Measurements from ENCODE around the gene LHFPL3. TPM values are rescaled to one million over a fixed set of nuclear protein-coding genes. Genes with fewer than 3 reads are reported as not detected.

Gene LHFPL3
- total RNA-seq, 1 experiment from 2014 or later, result not detected

- intact Hi-C loops (cut with micrococcal nuclease; ENCODE audit: unreplicated experiment), result no loop called here
These were observed 114.1 kb downstream of the LHFPL3 start for GRCh38 chr7:104442481-104442880.

GRCh38 chr7:104444017-104444416 is 115.6 kb downstream of the LHFPL3 start:
- Histone ChIP-seq H3K36me3 (ENCODE audit: low read depth) (no peaks in the 10 kb centered on the region), H3K9me3 (ENCODE audit: insufficient read depth, low read depth) (no peaks in the 10 kb centered on the region), H3K27me3 (ENCODE audit: insufficient read depth, low read depth) (peaks cover 19% of the 10 kb centered on the region), H3K4me3 (no peak overlapping the region), H3K4me1 (replicated peaks; ENCODE audit: insufficient read depth) (no peaks in the 10 kb centered on the region), H2AFZ (no peak overlapping the region), H4K20me1 (ENCODE audit: insufficient read depth) (no peaks in the 10 kb centered on the region), H3K4me2 (no peak overlapping the region), H3K27ac (no peak overlapping the region), H3K79me2 (ENCODE audit: low read depth) (no peaks in the 10 kb centered on the region), H3F3A (ENCODE audit: insufficient read depth, low read depth) (no peaks in the 10 kb centered on the region), H3K9me2 (ENCODE audit: insufficient read depth) (no peaks in the 10 kb centered on the region)
- DNase-seq, result no peak
- ChIA-PET POLR2A (ENCODE audit: unreplicated experiment) (no interaction called here), CTCF (no interaction called here)
- no TSS peak for BruUV-seq (replicated peaks)
- TF ChIP-seq, protein P1, sequence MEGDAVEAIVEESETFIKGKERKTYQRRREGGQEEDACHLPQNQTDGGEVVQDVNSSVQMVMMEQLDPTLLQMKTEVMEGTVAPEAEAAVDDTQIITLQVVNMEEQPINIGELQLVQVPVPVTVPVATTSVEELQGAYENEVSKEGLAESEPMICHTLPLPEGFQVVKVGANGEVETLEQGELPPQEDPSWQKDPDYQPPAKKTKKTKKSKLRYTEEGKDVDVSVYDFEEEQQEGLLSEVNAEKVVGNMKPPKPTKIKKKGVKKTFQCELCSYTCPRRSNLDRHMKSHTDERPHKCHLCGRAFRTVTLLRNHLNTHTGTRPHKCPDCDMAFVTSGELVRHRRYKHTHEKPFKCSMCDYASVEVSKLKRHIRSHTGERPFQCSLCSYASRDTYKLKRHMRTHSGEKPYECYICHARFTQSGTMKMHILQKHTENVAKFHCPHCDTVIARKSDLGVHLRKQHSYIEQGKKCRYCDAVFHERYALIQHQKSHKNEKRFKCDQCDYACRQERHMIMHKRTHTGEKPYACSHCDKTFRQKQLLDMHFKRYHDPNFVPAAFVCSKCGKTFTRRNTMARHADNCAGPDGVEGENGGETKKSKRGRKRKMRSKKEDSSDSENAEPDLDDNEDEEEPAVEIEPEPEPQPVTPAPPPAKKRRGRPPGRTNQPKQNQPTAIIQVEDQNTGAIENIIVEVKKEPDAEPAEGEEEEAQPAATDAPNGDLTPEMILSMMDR (conservative IDR thresholded peaks at IDR 0.05), result no peak
- TF ChIP-seq EZH2 (IDR thresholded peaks at IDR 0.05; ENCODE audit: low read depth), result no peak
- intact Hi-C loops (cut with micrococcal nuclease; ENCODE audit: unreplicated experiment), result no loop called here

More at GRCh38 chr7:104442481-104442880, 114.1 kb downstream of the LHFPL3 start:
- no peak for DNase-seq
- Histone ChIP-seq H3K27ac (no peak overlapping the region), H3K4me1 (replicated peaks; ENCODE audit: insufficient read depth) (no peaks in the 10 kb centered on the region), H2AFZ (no peak overlapping the region), H3K9me3 (ENCODE audit: insufficient read depth, low read depth) (no peaks in the 10 kb centered on the region), H3K79me2 (ENCODE audit: low read depth) (no peaks in the 10 kb centered on the region), H4K20me1 (ENCODE audit: insufficient read depth) (no peaks in the 10 kb centered on the region), H3F3A (ENCODE audit: insufficient read depth, low read depth) (no peaks in the 10 kb centered on the region), H3K36me3 (ENCODE audit: low read depth) (no peaks in the 10 kb centered on the region), H3K27me3 (ENCODE audit: insufficient read depth, low read depth) (peaks cover 13% of the 10 kb centered on the region; the same call in 1 of the 2 replicates), H3K4me2 (no peak overlapping the region), H3K4me3 (no peak overlapping the region), H3K9me2 (ENCODE audit: insufficient read depth) (no peaks in the 10 kb centered on the region)
- TF ChIP-seq, protein P1 (conservative IDR thresholded peaks at IDR 0.05), result no peak
- TF ChIP-seq EZH2 (IDR thresholded peaks at IDR 0.05; ENCODE audit: low read depth), result no peak
- CTCF ChIA-PET, result no interaction called here
- POLR2A ChIA-PET (ENCODE audit: unreplicated experiment), result no interaction called here
- BruUV-seq (replicated peaks), result no TSS peak

- no peaks in the 10 kb centered on the region for H3K9me3 ChIP-seq (ENCODE audit: insufficient read depth, low read depth)
- H3K4me1 ChIP-seq (replicated peaks; ENCODE audit: insufficient read depth), result no peaks in the 10 kb centered on the region
- no peak overlapping the region for H3K27ac ChIP-seq
- no peaks in the 10 kb centered on the region for H3K36me3 ChIP-seq (ENCODE audit: low read depth)
- H3K4me2 ChIP-seq, result no peak overlapping the region
- no peak overlapping the region for H3K4me3 ChIP-seq
- no peak overlapping the region for H2AFZ ChIP-seq
- DNase-seq, result no peak
- TF ChIP-seq EZH2 (IDR thresholded peaks at IDR 0.05; ENCODE audit: low read depth), result no peak
- TF ChIP-seq, protein P1 (conservative IDR thresholded peaks at IDR 0.05), result no peak
- H3K27me3 ChIP-seq (ENCODE audit: insufficient read depth, low read depth), result peaks cover 19% of the 10 kb centered on the region
- no peaks in the 10 kb centered on the region for H3F3A ChIP-seq (ENCODE audit: insufficient read depth, low read depth)
- intact Hi-C loops (cut with micrococcal nuclease; ENCODE audit: unreplicated experiment), result no loop called here
- ChIA-PET POLR2A (ENCODE audit: unreplicated experiment) (no interaction called here), CTCF (no interaction called here)
- H3K9me2 ChIP-seq (ENCODE audit: insufficient read depth), result no peaks in the 10 kb centered on the region
- no peaks in the 10 kb centered on the region for H3K79me2 ChIP-seq (ENCODE audit: low read depth)
- H4K20me1 ChIP-seq (ENCODE audit: insufficient read depth), result no peaks in the 10 kb centered on the region
- BruUV-seq (replicated peaks), result no TSS peak
These were observed 117.0 kb downstream of the LHFPL3 start for GRCh38 chr7:104445393-104445792.
